ENCODE data around the gene AFG1L. TPM values are rescaled to one million over a fixed set of nuclear protein-coding genes. Genes with fewer than 3 reads are reported as not detected.
"Not testable (repeated sequence)": the region's sequence is repeated elsewhere in the genome, so short reads cannot be mapped to it uniquely, and the experiment has no call there.

The AFG1L gene
- polyA plus RNA-seq, 4 donors = 4.9 to 8.7 (median 7.3) TPM

- no peak for DNase-seq (ENCODE audit: low read depth in 4 of 4, low spot score in 3 of 4)
Measured at GRCh38 chr6:108287373-108287772, 7.5 kb upstream of the AFG1L start.

- DNase-seq (ENCODE audit: low read depth in 4 of 4, low spot score in 3 of 4) = no peak
Measured at GRCh38 chr6:108288742-108289141, 6.1 kb upstream of the AFG1L start.

- DNase-seq (ENCODE audit: low read depth in 4 of 4, low spot score in 3 of 4) = no peak
Measured at GRCh38 chr6:108291091-108291490, 3.8 kb upstream of the AFG1L start.

GRCh38 chr6:108292561-108292960, 2.3 kb upstream of the AFG1L start:
- not testable (repeated sequence) for DNase-seq (ENCODE audit: low read depth in 4 of 4, low spot score in 3 of 4)

GRCh38 chr6:108293527-108294296, 1.1 kb upstream of the AFG1L start:
- DNase-seq (ENCODE audit: low read depth in 4 of 4, low spot score in 3 of 4) = no peak

- peak in 1 of 4 donors; percentile 2 for DNase-seq (ENCODE audit: low read depth in 4 of 4, low spot score in 3 of 4)
Measured at GRCh38 chr6:108294297-108294726, 542 bp upstream of the AFG1L start.

- peak in 1 of 4 donors; percentile 4 for DNase-seq (ENCODE audit: low read depth in 4 of 4, low spot score in 3 of 4)
Measured at GRCh38 chr6:108295676-108296075, 822 bp downstream of the AFG1L start.

- no peak for DNase-seq (ENCODE audit: low read depth in 4 of 4, low spot score in 3 of 4)
Measured at GRCh38 chr6:108302386-108302785, 7.5 kb downstream of the AFG1L start.

- DNase-seq (ENCODE audit: low read depth in 4 of 4, low spot score in 3 of 4) = no peak
Measured at GRCh38 chr6:108304646-108305045, 9.8 kb downstream of the AFG1L start.

GRCh38 chr6:108308641-108309040, 13.8 kb downstream of the AFG1L start:
- DNase-seq (ENCODE audit: low read depth in 4 of 4, low spot score in 3 of 4) = not testable (repeated sequence)

- no peak for DNase-seq (ENCODE audit: low read depth in 4 of 4, low spot score in 3 of 4)
Measured at GRCh38 chr6:108309844-108310243, 15.0 kb downstream of the AFG1L start.

- no peak for DNase-seq (ENCODE audit: low read depth in 4 of 4, low spot score in 3 of 4)
Measured at GRCh38 chr6:108312605-108313004, 17.8 kb downstream of the AFG1L start.

GRCh38 chr6:108321253-108321747, 26.4 kb downstream of the AFG1L start:
- DNase-seq (ENCODE audit: low read depth in 4 of 4, low spot score in 3 of 4) = no peak

- DNase-seq (ENCODE audit: low read depth in 4 of 4, low spot score in 3 of 4) = no peak
Measured at GRCh38 chr6:108322728-108323127, 27.9 kb downstream of the AFG1L start.

GRCh38 chr6:108323710-108324466, 29.0 kb downstream of the AFG1L start:
- no peak for DNase-seq (ENCODE audit: low read depth in 4 of 4, low spot score in 3 of 4)

GRCh38 chr6:108330221-108330785, 35.4 kb downstream of the AFG1L start:
- not testable (repeated sequence) for DNase-seq (ENCODE audit: low read depth in 4 of 4, low spot score in 3 of 4)

- DNase-seq (ENCODE audit: low read depth in 4 of 4, low spot score in 3 of 4) = no peak
Measured at GRCh38 chr6:108330806-108331205, 36.0 kb downstream of the AFG1L start.

- DNase-seq (ENCODE audit: low read depth in 4 of 4, low spot score in 3 of 4) = no peak
Measured at GRCh38 chr6:108331982-108332381, 37.1 kb downstream of the AFG1L start.

- no peak for DNase-seq (ENCODE audit: low read depth in 4 of 4, low spot score in 3 of 4)
Measured at GRCh38 chr6:108336971-108337370, 42.1 kb downstream of the AFG1L start.

GRCh38 chr6:108337721-108338120, 42.9 kb downstream of the AFG1L start:
- no peak for DNase-seq (ENCODE audit: low read depth in 4 of 4, low spot score in 3 of 4)

- DNase-seq (ENCODE audit: low read depth in 4 of 4, low spot score in 3 of 4) = no peak
Measured at GRCh38 chr6:108341372-108341771, 46.5 kb downstream of the AFG1L start.
